K562 (cell line): ENCODE data around the gene ANTXRL. TPM values are rescaled to one million over a fixed set of nuclear protein-coding genes. Genes with fewer than 3 reads are reported as not detected.
A peak's percentile ranks its signal among the peaks of the same experiment; 100 is the strongest.

Source experiments
- ARID1B ChIP-seq: fragments of 450-650 bp; IDR thresholded peaks from 2 replicates; pipeline ENCODE4 v1.6.1; 2016; ENCODE audit warnings: antibody characterized with exemption, mild to moderate bottlenecking, inconsistent platforms
- ARNT ChIP-seq, 2 experiments: fragments of 450-650 bp; IDR thresholded peaks; 2 replicates each; pipeline ENCODE4 v1.6.1; 2016; ENCODE audit warnings: mild to moderate bottlenecking in 1 of 2
- CBFB ChIP-seq: sonication (generic); formaldehyde crosslinking; IDR thresholded peaks from 2 replicates; pipeline ENCODE4 v1.4.0; 2020; ENCODE audit warnings: mild to moderate bottlenecking, missing genetic modification reagents
- CBX2 ChIP-seq: fragments of 200-600 bp; sonication (generic); IDR thresholded peaks from one replicate; pipeline ENCODE4 v1.6.1; 2012; ENCODE audit warnings: mild to moderate bottlenecking, low read length, inconsistent platforms; ENCODE audit not compliant: insufficient read depth, poor library complexity, severe bottlenecking
- CSDE1 ChIP-seq, 2 experiments: fragments of 450-650 bp; IDR thresholded peaks; 2 replicates each; pipeline ENCODE4 v1.6.1; 2016; ENCODE audit warnings: mild to moderate bottlenecking in 1 of 2
- JUND ChIP-seq, 2 experiments: IDR thresholded peaks; 2 replicates in 1 of 2; 3 replicates in 1 of 2; pipeline ENCODE4 v1.6.1; 2011; ENCODE audit warnings: borderline replicate concordance in 2 of 2, low read depth in 2 of 2, low read length in 2 of 2, improper control_type of control experiment in 1 of 2, missing biosample characterization in 1 of 2, missing genetic modification characterization in 1 of 2, missing genetic modification reagents in 1 of 2
- KLF10 ChIP-seq: fragments of 250-450 bp; sonication (Bioruptor Pico); IDR thresholded peaks from 2 replicates; pipeline ENCODE4 v1.6.1; 2021; ENCODE audit warnings: matching md5 sums
- MAFF ChIP-seq: IDR thresholded peaks from 2 replicates; pipeline ENCODE4 v1.6.1; 2012; ENCODE audit warnings: low read length, improper control_type of control experiment
- OTX1 ChIP-seq: fragments of 450-650 bp; formaldehyde crosslinking; IDR thresholded peaks from 2 replicates; pipeline ENCODE4 v1.4.0; 2022; ENCODE audit warnings: mild to moderate bottlenecking
- PHB2 ChIP-seq: fragments of 450-650 bp; IDR thresholded peaks from 2 replicates; pipeline ENCODE4 v1.6.1; 2017; ENCODE audit warnings: low read depth
- PHF20 ChIP-seq: fragments of 450-650 bp; IDR thresholded peaks from 2 replicates; pipeline ENCODE4 v1.6.1; 2018; ENCODE audit not compliant: partially characterized antibody
- PHF8 ChIP-seq: fragments of 200-600 bp; sonication (generic); IDR thresholded peaks from 2 replicates; pipeline ENCODE4 v1.6.1; 2012; ENCODE audit warnings: mixed run types, mild to moderate bottlenecking, inconsistent platforms, low read length, moderate library complexity, borderline replicate concordance
- POU5F1 ChIP-seq: fragments of 150-350 bp; IDR thresholded peaks from 2 replicates; pipeline ENCODE4 v1.6.1; 2014; ENCODE audit warnings: borderline replicate concordance, low read length, low read depth, mild to moderate bottlenecking; ENCODE audit not compliant: partially characterized antibody
- PRPF4 ChIP-seq: fragments of 200-400 bp; formaldehyde crosslinking; IDR thresholded peaks from one replicate; pipeline ENCODE4 v1.6.1; 2017; ENCODE audit warnings: low read length, low read depth, mild to moderate bottlenecking; ENCODE audit not compliant: insufficient read depth, poor library complexity, severe bottlenecking
- UBTF ChIP-seq, 2 experiments: IDR thresholded peaks; 2 replicates each; pipeline ENCODE4 v1.6.1; 2012; ENCODE audit warnings: improper control_type of control experiment in 2 of 2, low read depth in 2 of 2, low read length in 2 of 2, borderline replicate concordance in 1 of 2
- ZNF140 ChIP-seq: fragments of 250-450 bp; sonication (Bioruptor Pico); IDR thresholded peaks from 2 replicates; pipeline ENCODE4 v1.8.0; 2021; ENCODE audit warnings: moderate library complexity, mild to moderate bottlenecking, inconsistent platforms
- polyA plus RNA-seq, 8 experiments: library from polyadenylated mRNA; depleted of rRNA in 4 of 8; stranded (reverse) in 5 of 8; unstranded in 3 of 8; fragments of >200 nt; fragmentation: Nextera tagmentation in 2 of 8; fragmentation: Illumina TruSeq in 1 of 8; extraction: Ambion mirVana in 2 of 8; extraction: Trizol in 1 of 8; gene quantifications; 2 replicates each; pipeline versions ENCODE4 v1.2.1 to v1.2.3, GENCODE V29; 2011 to 2014; ENCODE audit warnings: inconsistent platforms in 1 of 8, missing spikeins in 1 of 8
- total RNA-seq, 7 experiments: library from RNA; depleted of rRNA in 6 of 7; stranded (reverse); fragments of >200 nt in 6 of 7; fragmentation: Illumina TruSeq in 2 of 7; extraction: Trizol in 2 of 7; gene quantifications; 2 replicates each; pipeline versions ENCODE4 v1.2.1 to v1.2.3, GENCODE V29; 2011 to 2021; ENCODE audit warnings: low replicate concordance in 1 of 7
- TF ChIP-seq, protein P1 (sequence below), 2 experiments: fragments of 200-800 bp in 1 of 2; sonication (Bioruptor generic) in 1 of 2; sonication (generic) in 1 of 2; formaldehyde crosslinking in 1 of 2; IDR thresholded peaks in 1 of 2; conservative IDR thresholded peaks in 1 of 2; 2 replicates each; pipeline versions ENCODE4 v1.5.0 to v1.6.1; 2016 to 2020; ENCODE audit warnings: missing compliant biosample characterization in 1 of 2, missing genetic modification characterization in 1 of 2, missing genetic modification reagents in 1 of 2
- TF ChIP-seq, protein P2 (sequence below): fragments of 250-450 bp; sonication (Bioruptor Pico); IDR thresholded peaks from 2 replicates; pipeline ENCODE4 v1.8.0; 2021; ENCODE audit warnings: borderline replicate concordance, mild to moderate bottlenecking, moderate library complexity; ENCODE audit not compliant: poor library complexity, severe bottlenecking
- TF ChIP-seq, protein P3 (sequence below): fragments of 150-350 bp; conservative IDR thresholded peaks from 2 replicates; pipeline ENCODE4 v1.6.1; 2014; ENCODE audit warnings: low read length

The ANTXRL gene
- total and polyA plus RNA-seq, 9 of the 15 experiments (the other 6 are each of a cell fraction or from before 2014, with no cell fraction given) = not detected

DNA sequence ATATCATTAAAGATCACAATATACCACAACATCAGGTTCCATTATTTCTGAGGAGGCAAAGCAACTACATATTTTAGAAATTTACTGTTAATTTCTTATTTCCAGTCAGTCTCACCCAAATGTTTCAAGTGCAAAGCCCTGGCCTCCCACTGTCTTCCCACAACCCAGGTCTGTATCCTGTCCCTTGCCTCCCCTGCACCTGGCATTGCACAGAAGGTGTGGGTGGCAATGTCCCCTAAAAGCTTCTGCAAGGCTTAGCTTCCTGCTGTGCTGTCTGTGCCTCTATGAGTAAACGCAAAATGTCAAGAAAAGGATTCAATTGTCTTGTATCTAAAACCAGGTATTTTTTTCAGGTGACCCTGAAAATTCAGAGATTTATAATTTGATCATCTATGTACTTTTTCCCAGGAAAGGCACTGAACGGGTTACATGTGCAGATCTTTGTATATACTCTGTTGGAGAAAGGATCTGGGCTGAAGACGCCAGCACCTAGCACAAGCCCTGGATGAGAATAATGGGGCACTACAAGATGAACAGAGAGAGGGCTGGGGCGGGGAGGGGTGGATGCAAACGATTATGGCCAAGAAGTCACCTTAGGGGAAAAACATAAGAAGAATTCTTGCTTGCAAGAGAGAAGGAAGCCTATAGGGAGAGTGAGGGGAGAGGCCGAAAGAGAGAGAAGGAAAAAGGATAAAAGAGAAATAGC, 3.1 kb upstream of the ANTXRL start (continued):
- TF ChIP-seq, protein P1, sequence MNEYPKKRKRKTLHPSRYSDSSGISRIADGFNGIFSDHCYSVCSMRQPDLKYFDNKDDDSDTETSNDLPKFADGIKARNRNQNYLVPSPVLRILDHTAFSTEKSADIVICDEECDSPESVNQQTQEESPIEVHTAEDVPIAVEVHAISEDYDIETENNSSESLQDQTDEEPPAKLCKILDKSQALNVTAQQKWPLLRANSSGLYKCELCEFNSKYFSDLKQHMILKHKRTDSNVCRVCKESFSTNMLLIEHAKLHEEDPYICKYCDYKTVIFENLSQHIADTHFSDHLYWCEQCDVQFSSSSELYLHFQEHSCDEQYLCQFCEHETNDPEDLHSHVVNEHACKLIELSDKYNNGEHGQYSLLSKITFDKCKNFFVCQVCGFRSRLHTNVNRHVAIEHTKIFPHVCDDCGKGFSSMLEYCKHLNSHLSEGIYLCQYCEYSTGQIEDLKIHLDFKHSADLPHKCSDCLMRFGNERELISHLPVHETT (CRISPR knock-in tag; conservative IDR thresholded peaks at IDR 0.05 in 1 of 2, IDR thresholded peaks at IDR 0.05 in 1 of 2) = no peak
- TF ChIP-seq PHF20 (no peak), CBX2 (peak; percentile 49), PHB2 (0 out of 2 replicates have a peak, but pooled peaks have one; percentile 21), JUND (IDR thresholded peaks at IDR 0.05; ENCODE audit: borderline replicate concordance, low read depth, low read length) (no peak), JUND (tag; IDR thresholded peaks at IDR 0.05; ENCODE audit: borderline replicate concordance, low read depth, low read length) (no peak), KLF10 (CRISPR knock-in tag) (no peak), MAFF (no peak), OTX1 (CRISPR knock-in tag) (0 out of 2 replicates have a peak, but pooled peaks have one; percentile 16), PHF8 (no peak), CSDE1 (IDR thresholded peaks at IDR 0.05) (no peak), ARID1B (0 out of 2 replicates have a peak, but pooled peaks have one; percentile 2), ARNT (IDR thresholded peaks at IDR 0.05) (no peak), UBTF (IDR thresholded peaks at IDR 0.05; ENCODE audit: borderline replicate concordance in 1 of 2, low read depth in 2 of 2, low read length in 2 of 2) (no peak), POU5F1 (no peak), ZNF140 (no peak), CBFB (CRISPR knock-in tag) (no peak), PRPF4 (no peak)
- TF ChIP-seq, protein P2, sequence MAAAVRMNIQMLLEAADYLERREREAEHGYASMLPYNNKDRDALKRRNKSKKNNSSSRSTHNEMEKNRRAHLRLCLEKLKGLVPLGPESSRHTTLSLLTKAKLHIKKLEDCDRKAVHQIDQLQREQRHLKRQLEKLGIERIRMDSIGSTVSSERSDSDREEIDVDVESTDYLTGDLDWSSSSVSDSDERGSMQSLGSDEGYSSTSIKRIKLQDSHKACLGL = no peak
- TF ChIP-seq, protein P3, sequence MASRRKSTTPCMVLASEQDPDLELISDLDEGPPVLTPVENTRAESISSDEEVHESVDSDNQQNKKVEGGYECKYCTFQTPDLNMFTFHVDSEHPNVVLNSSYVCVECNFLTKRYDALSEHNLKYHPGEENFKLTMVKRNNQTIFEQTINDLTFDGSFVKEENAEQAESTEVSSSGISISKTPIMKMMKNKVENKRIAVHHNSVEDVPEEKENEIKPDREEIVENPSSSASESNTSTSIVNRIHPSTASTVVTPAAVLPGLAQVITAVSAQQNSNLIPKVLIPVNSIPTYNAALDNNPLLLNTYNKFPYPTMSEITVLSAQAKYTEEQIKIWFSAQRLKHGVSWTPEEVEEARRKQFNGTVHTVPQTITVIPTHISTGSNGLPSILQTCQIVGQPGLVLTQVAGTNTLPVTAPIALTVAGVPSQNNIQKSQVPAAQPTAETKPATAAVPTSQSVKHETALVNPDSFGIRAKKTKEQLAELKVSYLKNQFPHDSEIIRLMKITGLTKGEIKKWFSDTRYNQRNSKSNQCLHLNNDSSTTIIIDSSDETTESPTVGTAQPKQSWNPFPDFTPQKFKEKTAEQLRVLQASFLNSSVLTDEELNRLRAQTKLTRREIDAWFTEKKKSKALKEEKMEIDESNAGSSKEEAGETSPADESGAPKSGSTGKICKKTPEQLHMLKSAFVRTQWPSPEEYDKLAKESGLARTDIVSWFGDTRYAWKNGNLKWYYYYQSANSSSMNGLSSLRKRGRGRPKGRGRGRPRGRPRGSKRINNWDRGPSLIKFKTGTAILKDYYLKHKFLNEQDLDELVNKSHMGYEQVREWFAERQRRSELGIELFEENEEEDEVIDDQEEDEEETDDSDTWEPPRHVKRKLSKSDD = no peak
